Measurements from ENCODE around the gene SMS.

GRCh38 chrX:21940356-21940829, at the start of gene SMS:
- TF ChIP-seq, protein P1, sequence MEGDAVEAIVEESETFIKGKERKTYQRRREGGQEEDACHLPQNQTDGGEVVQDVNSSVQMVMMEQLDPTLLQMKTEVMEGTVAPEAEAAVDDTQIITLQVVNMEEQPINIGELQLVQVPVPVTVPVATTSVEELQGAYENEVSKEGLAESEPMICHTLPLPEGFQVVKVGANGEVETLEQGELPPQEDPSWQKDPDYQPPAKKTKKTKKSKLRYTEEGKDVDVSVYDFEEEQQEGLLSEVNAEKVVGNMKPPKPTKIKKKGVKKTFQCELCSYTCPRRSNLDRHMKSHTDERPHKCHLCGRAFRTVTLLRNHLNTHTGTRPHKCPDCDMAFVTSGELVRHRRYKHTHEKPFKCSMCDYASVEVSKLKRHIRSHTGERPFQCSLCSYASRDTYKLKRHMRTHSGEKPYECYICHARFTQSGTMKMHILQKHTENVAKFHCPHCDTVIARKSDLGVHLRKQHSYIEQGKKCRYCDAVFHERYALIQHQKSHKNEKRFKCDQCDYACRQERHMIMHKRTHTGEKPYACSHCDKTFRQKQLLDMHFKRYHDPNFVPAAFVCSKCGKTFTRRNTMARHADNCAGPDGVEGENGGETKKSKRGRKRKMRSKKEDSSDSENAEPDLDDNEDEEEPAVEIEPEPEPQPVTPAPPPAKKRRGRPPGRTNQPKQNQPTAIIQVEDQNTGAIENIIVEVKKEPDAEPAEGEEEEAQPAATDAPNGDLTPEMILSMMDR (IDR thresholded peaks at IDR 0.05; ENCODE audit: low read depth, low read length), result no peak
- TF ChIP-seq EZH2phosphoT487 (IDR thresholded peaks at IDR 0.05; ENCODE audit: low read depth), result no peak

Data from OCI-LY3 (cell line).